Breast epithelium (tissue), 4 donors: ENCODE results near the gene CDC34. TPM values are rescaled to one million over a fixed set of nuclear protein-coding genes. Genes with fewer than 3 reads are reported as not detected.

ENCODE experiments used
- DNase-seq, 2 donors: peaks; one replicate each; pipeline ENCODE4 v3.0.0-alpha.2; 2019; ENCODE audit warnings: low spot score in 2 of 2
- H3K27ac ChIP-seq, 2 donors: fragments of 200-600 bp; sonication (generic) in 1 of 2; one replicate each; pipeline ENCODE4 v1.5.1; 2016 to 2019; ENCODE audit warnings: mild to moderate bottlenecking in 1 of 2
- H3K27me3 ChIP-seq, 2 donors: fragments of 200-600 bp; sonication (generic) in 1 of 2; one replicate each; pipeline versions ENCODE4 v1.5.1 to v1.6.0; 2017 to 2019; ENCODE audit warnings: control low read depth in 1 of 2, mild to moderate bottlenecking in 1 of 2
- H3K36me3 ChIP-seq: fragments of 200-600 bp; one replicate; pipeline ENCODE4 v1.5.1; 2019
- H3K4me1 ChIP-seq, 2 donors: fragments of 200-600 bp; sonication (generic); one replicate each; pipeline ENCODE4 v1.5.1; 2016 to 2019; ENCODE audit warnings: control low read depth in 1 of 2
- H3K4me3 ChIP-seq, 3 donors: fragments of 200-600 bp; sonication (generic); 1 replicate in 2 of 3; 2 replicates in 1 of 3; pipeline ENCODE4 v1.5.1; 2016 to 2019; ENCODE audit warnings: mild to moderate bottlenecking in 3 of 3, moderate library complexity in 2 of 3
- H3K9me3 ChIP-seq, 2 donors: fragments of 200-600 bp; sonication (generic) in 1 of 2; one replicate each; pipeline ENCODE4 v1.5.1; 2016 to 2019; ENCODE audit warnings: control low read depth in 1 of 2
- CTCF ChIP-seq, 3 donors: fragments of 450-650 bp; IDR thresholded peaks; one replicate each; pipeline ENCODE4 v1.5.1; 2016 to 2017; ENCODE audit warnings: antibody characterized with exemption in 3 of 3, mild to moderate bottlenecking in 3 of 3, moderate library complexity in 3 of 3
- POLR2A ChIP-seq: fragments of 450-650 bp; IDR thresholded peaks from one replicate; pipeline ENCODE4 v1.6.1; 2016; ENCODE audit warnings: antibody characterized with exemption, mild to moderate bottlenecking, moderate library complexity
- POLR2AphosphoS5 ChIP-seq, 3 donors: sonication (generic); formaldehyde crosslinking; IDR thresholded peaks; one replicate each; pipeline ENCODE4 v1.6.1; 2017; ENCODE audit warnings: antibody characterized with exemption in 3 of 3
- intact Hi-C: fragments of 100-400 bp; cut with DNase I; formaldehyde crosslinking; loops from one replicate; pipeline ENCODE4 v1.15.1; 2023; ENCODE audit warnings: low total_unique reads
- total RNA-seq, 3 donors: library from RNA; depleted of rRNA; stranded (reverse); fragments of >200 nt; gene quantifications; one replicate each; pipeline ENCODE4 v1.1.0, GENCODE V29; 2016

CDC34 gene
- total RNA-seq, 3 donors from 2014 or later = 44.6 to 69.5 (median 49.3) TPM

GRCh38 chr19:512547-513365, 18.8 kb upstream of the CDC34 start:
- no peak for TF ChIP-seq CTCF (IDR thresholded peaks at IDR 0.05)
- TF ChIP-seq POLR2A = no peak
- TF ChIP-seq POLR2AphosphoS5 (IDR thresholded peaks at IDR 0.05) = no peak
- intact Hi-C loops = no loop called here

GRCh38 chr19:513368-514165, 18.0 kb upstream of the CDC34 start:
- H3K9me3 ChIP-seq = no peaks in the 10 kb centered on the region
- no peaks in the 10 kb centered on the region for H3K36me3 ChIP-seq
- H3K4me3 ChIP-seq = no peak overlapping the region
- no peaks in the 10 kb centered on the region for H3K27me3 ChIP-seq
- H3K4me1 ChIP-seq = peaks cover 0 to 5% of the 10 kb centered on the region in 2 donors
- intact Hi-C loops = no loop called here
- no peak for DNase-seq
- TF ChIP-seq CTCF (IDR thresholded peaks at IDR 0.05) (no peak), POLR2A (no peak), POLR2AphosphoS5 (IDR thresholded peaks at IDR 0.05) (no peak)
- no peak overlapping the region for H3K27ac ChIP-seq

More at GRCh38 chr19:512547-513365, 18.8 kb upstream of the CDC34 start:
- Histone ChIP-seq H3K27me3 (no peaks in the 10 kb centered on the region), H3K4me3 (no peak overlapping the region), H3K9me3 (no peaks in the 10 kb centered on the region), H3K4me1 (peaks cover 0 to 5% of the 10 kb centered on the region in 2 donors), H3K27ac (no peak overlapping the region), H3K36me3 (no peaks in the 10 kb centered on the region)
- DNase-seq = no peak

GRCh38 chr19:514166-514663, 17.3 kb upstream of the CDC34 start:
- Histone ChIP-seq H3K4me3 (no peak overlapping the region), H3K27ac (no peak overlapping the region), H3K36me3 (no peaks in the 10 kb centered on the region), H3K27me3 (no peaks in the 10 kb centered on the region), H3K4me1 (peaks cover 0 to 5% of the 10 kb centered on the region in 2 donors), H3K9me3 (no peaks in the 10 kb centered on the region)
- DNase-seq = no peak
- intact Hi-C loops = no loop called here
- no peak for TF ChIP-seq POLR2AphosphoS5 (IDR thresholded peaks at IDR 0.05)
- no peak for TF ChIP-seq POLR2A
- TF ChIP-seq CTCF (IDR thresholded peaks at IDR 0.05) = no peak

- no peaks in the 10 kb centered on the region for H3K27me3 ChIP-seq
- H3K36me3 ChIP-seq = no peaks in the 10 kb centered on the region
- H3K4me1 ChIP-seq = no peaks in the 10 kb centered on the region
- TF ChIP-seq POLR2AphosphoS5 (IDR thresholded peaks at IDR 0.05) = no peak
- TF ChIP-seq CTCF (IDR thresholded peaks at IDR 0.05) = no peak
- no peak for TF ChIP-seq POLR2A
- H3K4me3 ChIP-seq = no peak overlapping the region
- intact Hi-C loops = no loop called here
- no peak overlapping the region for H3K27ac ChIP-seq
- H3K9me3 ChIP-seq = no peaks in the 10 kb centered on the region
- DNase-seq = no peak
Measured at GRCh38 chr19:517721-518597, 13.6 kb upstream of the CDC34 start.
